Astrocyte (in vitro differentiated cells and primary cell): ENCODE data around the gene CHD1L. TPM values are rescaled to one million over a fixed set of nuclear protein-coding genes. Genes with fewer than 3 reads are reported as not detected.

Experiments used
- DNase-seq: peaks from one replicate; pipeline ENCODE4 v3.0.0-alpha.2; 2010; ENCODE audit warnings: low read depth
- FAIRE-seq: peaks from 2 replicates; lab custom pipeline; 2011; peaks lifted over from hg19 to GRCh38; lab: Jason Lieb, UNC
- H2AFZ ChIP-seq: 2 replicates; pipeline ENCODE4 v1.6.0; 2012; ENCODE audit warnings: low read depth, low read length, inconsistent platforms
- H3K27ac ChIP-seq: 2 replicates; pipeline ENCODE4 v1.5.1; 2011; ENCODE audit warnings: low read depth, low read length, inconsistent platforms
- H3K27me3 ChIP-seq: 2 replicates; pipeline ENCODE4 v1.6.0; 2011; ENCODE audit warnings: low read length, inconsistent platforms; ENCODE audit not compliant: insufficient read depth
- H3K36me3 ChIP-seq: 2 replicates; pipeline ENCODE4 v1.5.1; 2011; ENCODE audit warnings: low read length, inconsistent platforms; ENCODE audit not compliant: insufficient read depth
- H3K4me1 ChIP-seq: 2 replicates; pipeline ENCODE4 v1.5.1; 2011; ENCODE audit warnings: low read length, inconsistent platforms; ENCODE audit not compliant: insufficient read depth
- H3K4me2 ChIP-seq: 2 replicates; pipeline ENCODE4 v1.6.0; 2012; ENCODE audit warnings: low read length, inconsistent platforms
- H3K4me3 ChIP-seq: 2 replicates; pipeline ENCODE4 v1.5.1; 2011; ENCODE audit warnings: low read depth, mild to moderate bottlenecking, low read length, inconsistent platforms; ENCODE audit not compliant: insufficient read depth
- H3K79me2 ChIP-seq: 2 replicates; pipeline ENCODE4 v1.6.0; 2012; ENCODE audit warnings: mild to moderate bottlenecking, low read length, inconsistent platforms; ENCODE audit not compliant: insufficient read depth
- H3K9ac ChIP-seq: 2 replicates; pipeline ENCODE4 v1.6.0; 2012; ENCODE audit warnings: mild to moderate bottlenecking, low read length, inconsistent platforms
- H3K9me3 ChIP-seq: 2 replicates; pipeline ENCODE4 v1.5.1; 2012; ENCODE audit warnings: low read depth, mild to moderate bottlenecking, low read length, inconsistent platforms; ENCODE audit not compliant: insufficient read depth
- H4K20me1 ChIP-seq: 2 replicates; pipeline ENCODE4 v1.6.0; 2012; ENCODE audit warnings: low read length, inconsistent platforms; ENCODE audit not compliant: insufficient read depth
- H3K27ac Mint-ChIP-seq: one replicate; pipeline ENCODE4 v1.8.0; 2021; ENCODE audit warnings: mild to moderate bottlenecking, mixed read lengths; ENCODE audit not compliant: unreplicated experiment
- H3K27me3 Mint-ChIP-seq: one replicate; pipeline ENCODE4 v1.8.0; 2021; ENCODE audit warnings: low read depth, mixed read lengths; ENCODE audit not compliant: unreplicated experiment
- H3K36me3 Mint-ChIP-seq: one replicate; pipeline ENCODE4 v1.8.0; 2021; ENCODE audit warnings: low read depth, mixed read lengths; ENCODE audit not compliant: unreplicated experiment
- H3K4me1 Mint-ChIP-seq: one replicate; pipeline ENCODE4 v1.8.0; 2021; ENCODE audit warnings: low read depth, mixed read lengths; ENCODE audit not compliant: unreplicated experiment
- H3K4me3 Mint-ChIP-seq: one replicate; pipeline ENCODE4 v1.8.0; 2021; ENCODE audit warnings: mild to moderate bottlenecking, moderate library complexity, mixed read lengths; ENCODE audit not compliant: unreplicated experiment
- H3K9me3 Mint-ChIP-seq: one replicate; pipeline ENCODE4 v1.8.0; 2021; ENCODE audit warnings: mild to moderate bottlenecking, mixed read lengths; ENCODE audit not compliant: unreplicated experiment
- EZH2 ChIP-seq: IDR thresholded peaks from 2 replicates; pipeline ENCODE4 v1.6.1; 2012; ENCODE audit warnings: mild to moderate bottlenecking, low read length, inconsistent platforms; ENCODE audit not compliant: insufficient read depth
- total RNA-seq: library from RNA; stranded (reverse); gene quantifications from 2 replicates; pipeline ENCODE4 v1.2.1, GENCODE V29; 2021
- TF ChIP-seq, protein P1 (sequence below): IDR thresholded peaks from 2 replicates; pipeline ENCODE4 v1.5.1; 2011; ENCODE audit warnings: low read depth, mild to moderate bottlenecking, inconsistent platforms, low read length, moderate library complexity; ENCODE audit not compliant: insufficient read depth

Gene CHD1L
- total RNA-seq, 1 donor from 2014 or later: 44.2 TPM

DNA sequence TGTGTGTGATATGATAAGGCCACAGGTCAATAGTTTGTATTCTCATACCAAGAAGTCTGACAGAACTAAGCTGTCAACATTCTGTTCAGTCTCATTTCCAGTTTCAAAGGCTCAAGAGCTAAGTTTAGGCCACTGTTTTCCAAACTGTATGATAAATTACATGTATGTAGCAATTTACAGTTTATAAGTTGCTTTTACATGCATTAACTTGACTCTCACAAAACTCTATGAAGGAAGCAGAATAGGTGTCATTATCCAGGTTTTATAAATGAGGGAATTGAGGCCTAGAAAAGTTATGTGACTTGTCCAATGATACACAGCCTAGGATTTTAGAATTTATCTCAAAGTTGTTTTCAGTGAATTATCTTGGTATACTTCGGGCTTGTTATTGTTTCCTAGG, 40.7 kb upstream of the CHD1L start:
- Histone ChIP-seq H3K27ac (no peak overlapping the region), H3K36me3 (no peaks in the 10 kb centered on the region), H2AFZ (no peak overlapping the region), H3K4me2 (no peak overlapping the region), H3K9me3 (no peaks in the 10 kb centered on the region), H3K9ac (no peak overlapping the region), H3K4me1 (no peaks in the 10 kb centered on the region), H4K20me1 (no peaks in the 10 kb centered on the region), H3K79me2 (no peaks in the 10 kb centered on the region), H3K4me3 (no peak overlapping the region), H3K27me3 (no peaks in the 10 kb centered on the region)
- Mint-ChIP-seq H3K36me3 (peaks cover 4% of the 10 kb centered on the region), H3K4me1 (peaks cover 2% of the 10 kb centered on the region), H3K27ac (no peak overlapping the region), H3K4me3 (no peak overlapping the region), H3K9me3 (no peaks in the 10 kb centered on the region), H3K27me3 (no peaks in the 10 kb centered on the region)
- no peak for FAIRE-seq
- no peak for DNase-seq
- TF ChIP-seq EZH2: no peak
- TF ChIP-seq, protein P1, sequence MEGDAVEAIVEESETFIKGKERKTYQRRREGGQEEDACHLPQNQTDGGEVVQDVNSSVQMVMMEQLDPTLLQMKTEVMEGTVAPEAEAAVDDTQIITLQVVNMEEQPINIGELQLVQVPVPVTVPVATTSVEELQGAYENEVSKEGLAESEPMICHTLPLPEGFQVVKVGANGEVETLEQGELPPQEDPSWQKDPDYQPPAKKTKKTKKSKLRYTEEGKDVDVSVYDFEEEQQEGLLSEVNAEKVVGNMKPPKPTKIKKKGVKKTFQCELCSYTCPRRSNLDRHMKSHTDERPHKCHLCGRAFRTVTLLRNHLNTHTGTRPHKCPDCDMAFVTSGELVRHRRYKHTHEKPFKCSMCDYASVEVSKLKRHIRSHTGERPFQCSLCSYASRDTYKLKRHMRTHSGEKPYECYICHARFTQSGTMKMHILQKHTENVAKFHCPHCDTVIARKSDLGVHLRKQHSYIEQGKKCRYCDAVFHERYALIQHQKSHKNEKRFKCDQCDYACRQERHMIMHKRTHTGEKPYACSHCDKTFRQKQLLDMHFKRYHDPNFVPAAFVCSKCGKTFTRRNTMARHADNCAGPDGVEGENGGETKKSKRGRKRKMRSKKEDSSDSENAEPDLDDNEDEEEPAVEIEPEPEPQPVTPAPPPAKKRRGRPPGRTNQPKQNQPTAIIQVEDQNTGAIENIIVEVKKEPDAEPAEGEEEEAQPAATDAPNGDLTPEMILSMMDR: no peak

- no peak for FAIRE-seq
Observed at GRCh38 chr1:147202576-147202975, 39.9 kb upstream of the CHD1L start.

DNA sequence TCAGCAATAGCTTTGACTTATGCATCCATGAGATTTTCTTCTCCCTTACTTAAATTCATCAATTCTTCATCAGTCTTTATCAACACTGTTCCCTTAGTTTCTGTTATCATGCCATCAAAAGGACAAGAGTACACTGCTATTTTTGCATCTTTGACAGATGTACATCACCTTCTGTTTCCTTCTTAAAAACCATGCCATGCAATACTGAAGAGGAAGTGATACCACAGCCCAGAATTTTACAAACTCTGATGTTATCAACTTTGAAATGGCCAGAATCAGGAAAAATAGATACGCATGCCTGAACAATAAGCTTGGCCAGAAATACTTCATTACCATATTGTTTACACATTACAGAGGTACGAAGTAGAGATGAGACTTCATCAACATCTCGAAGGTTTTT, 38.4 kb upstream of the CHD1L start:
- H3K36me3 Mint-ChIP-seq: peaks cover 4% of the 10 kb centered on the region
- Histone ChIP-seq H3K36me3 (no peaks in the 10 kb centered on the region), H3K9me3 (no peaks in the 10 kb centered on the region), H3K79me2 (no peaks in the 10 kb centered on the region), H3K27me3 (no peaks in the 10 kb centered on the region), H3K9ac (no peak overlapping the region), H3K4me3 (no peak overlapping the region), H3K4me2 (no peak overlapping the region), H4K20me1 (no peaks in the 10 kb centered on the region), H2AFZ (no peak overlapping the region), H3K4me1 (no peaks in the 10 kb centered on the region), H3K27ac (no peak overlapping the region)
- no peak for DNase-seq
- no peak overlapping the region for H3K27ac Mint-ChIP-seq
- H3K27me3 Mint-ChIP-seq: no peaks in the 10 kb centered on the region
- peaks cover 2% of the 10 kb centered on the region for H3K4me1 Mint-ChIP-seq
- no peak for FAIRE-seq
- no peaks in the 10 kb centered on the region for H3K9me3 Mint-ChIP-seq
- TF ChIP-seq, protein P1: no peak
- TF ChIP-seq EZH2: no peak
- H3K4me3 Mint-ChIP-seq: no peak overlapping the region

More at GRCh38 chr1:147202576-147202975, 39.9 kb upstream of the CHD1L start:
- H3K27ac Mint-ChIP-seq: no peak overlapping the region
- Histone ChIP-seq H3K4me1 (no peaks in the 10 kb centered on the region), H3K9me3 (no peaks in the 10 kb centered on the region), H3K27me3 (no peaks in the 10 kb centered on the region), H3K27ac (no peak overlapping the region), H3K9ac (no peak overlapping the region), H4K20me1 (no peaks in the 10 kb centered on the region), H3K79me2 (no peaks in the 10 kb centered on the region), H3K4me2 (no peak overlapping the region), H3K36me3 (no peaks in the 10 kb centered on the region), H3K4me3 (no peak overlapping the region), H2AFZ (no peak overlapping the region)
- no peaks in the 10 kb centered on the region for H3K27me3 Mint-ChIP-seq
- H3K4me1 Mint-ChIP-seq: peaks cover 2% of the 10 kb centered on the region
- no peak overlapping the region for H3K4me3 Mint-ChIP-seq
- H3K36me3 Mint-ChIP-seq: peaks cover 4% of the 10 kb centered on the region
- no peaks in the 10 kb centered on the region for H3K9me3 Mint-ChIP-seq
- TF ChIP-seq, protein P1: no peak
- no peak for TF ChIP-seq EZH2
- no peak for DNase-seq
